BE2C (cell line): ENCODE results near the gene ATP2A1.

Source experiments
- DNase-seq: peaks from one replicate; pipeline ENCODE4 v3.0.0-alpha.2; 2020
- H3K27me3 ChIP-seq: fragments of 250-450 bp; sonication (Bioruptor Pico); 2 replicates; pipeline ENCODE4 v1.5.1; 2020; ENCODE audit warnings: mild to moderate bottlenecking
- H3K36me3 ChIP-seq: fragments of 250-450 bp; sonication (Bioruptor Pico); 2 replicates; pipeline ENCODE4 v1.5.1; 2020; ENCODE audit warnings: mild to moderate bottlenecking
- H3K4me1 ChIP-seq: fragments of 250-450 bp; sonication (Bioruptor Pico); 2 replicates; pipeline ENCODE4 v1.5.1; 2020
- H3K4me3 ChIP-seq: 2 replicates; pipeline ENCODE4 v1.5.1; 2011; ENCODE audit warnings: low read depth, low read length
- H3K9me3 ChIP-seq: fragments of 250-450 bp; sonication (Bioruptor Pico); 2 replicates; pipeline ENCODE4 v1.5.1; 2020
- TF ChIP-seq, protein P1 (sequence below): IDR thresholded peaks from 2 replicates; pipeline ENCODE4 v1.5.1; 2012; ENCODE audit warnings: mild to moderate bottlenecking, low read depth, low read length

The ATP2A1 gene

GRCh38 chr16:28900601-28901000 lies 22.3 kb downstream of the ATP2A1 start:
- Histone ChIP-seq H3K36me3 (no peaks in the 10 kb centered on the region; the same call in 1 of the 2 replicates), H3K4me1 (no peaks in the 10 kb centered on the region), H3K9me3 (no peaks in the 10 kb centered on the region), H3K27me3 (no peaks in the 10 kb centered on the region), H3K4me3 (no peak overlapping the region)
- TF ChIP-seq, protein P1, sequence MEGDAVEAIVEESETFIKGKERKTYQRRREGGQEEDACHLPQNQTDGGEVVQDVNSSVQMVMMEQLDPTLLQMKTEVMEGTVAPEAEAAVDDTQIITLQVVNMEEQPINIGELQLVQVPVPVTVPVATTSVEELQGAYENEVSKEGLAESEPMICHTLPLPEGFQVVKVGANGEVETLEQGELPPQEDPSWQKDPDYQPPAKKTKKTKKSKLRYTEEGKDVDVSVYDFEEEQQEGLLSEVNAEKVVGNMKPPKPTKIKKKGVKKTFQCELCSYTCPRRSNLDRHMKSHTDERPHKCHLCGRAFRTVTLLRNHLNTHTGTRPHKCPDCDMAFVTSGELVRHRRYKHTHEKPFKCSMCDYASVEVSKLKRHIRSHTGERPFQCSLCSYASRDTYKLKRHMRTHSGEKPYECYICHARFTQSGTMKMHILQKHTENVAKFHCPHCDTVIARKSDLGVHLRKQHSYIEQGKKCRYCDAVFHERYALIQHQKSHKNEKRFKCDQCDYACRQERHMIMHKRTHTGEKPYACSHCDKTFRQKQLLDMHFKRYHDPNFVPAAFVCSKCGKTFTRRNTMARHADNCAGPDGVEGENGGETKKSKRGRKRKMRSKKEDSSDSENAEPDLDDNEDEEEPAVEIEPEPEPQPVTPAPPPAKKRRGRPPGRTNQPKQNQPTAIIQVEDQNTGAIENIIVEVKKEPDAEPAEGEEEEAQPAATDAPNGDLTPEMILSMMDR: no peak
- no peak for DNase-seq

DNA sequence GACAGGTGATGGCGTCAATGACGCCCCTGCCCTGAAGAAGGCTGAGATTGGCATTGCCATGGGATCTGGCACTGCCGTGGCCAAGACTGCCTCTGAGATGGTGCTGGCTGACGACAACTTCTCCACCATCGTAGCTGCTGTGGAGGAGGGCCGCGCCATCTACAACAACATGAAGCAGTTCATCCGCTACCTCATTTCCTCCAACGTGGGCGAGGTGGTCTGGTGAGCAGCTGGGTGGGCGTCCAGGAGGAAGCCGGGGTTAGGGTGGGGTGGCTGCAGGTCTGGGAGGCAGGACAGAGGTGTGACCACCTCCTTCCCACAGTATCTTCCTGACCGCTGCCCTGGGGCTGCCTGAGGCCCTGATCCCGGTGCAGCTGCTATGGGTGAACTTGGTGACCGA lies 23.6 kb downstream of the ATP2A1 start:
- Histone ChIP-seq H3K27me3 (no peaks in the 10 kb centered on the region), H3K9me3 (no peaks in the 10 kb centered on the region), H3K36me3 (no peaks in the 10 kb centered on the region; the same call in 1 of the 2 replicates), H3K4me1 (no peaks in the 10 kb centered on the region), H3K4me3 (no peak overlapping the region)
- TF ChIP-seq, protein P1: no peak
- DNase-seq: no peak

GRCh38 chr16:28902909-28903308 lies 24.6 kb downstream of the ATP2A1 start:
- TF ChIP-seq, protein P1: no peak
- Histone ChIP-seq H3K4me1 (no peaks in the 10 kb centered on the region), H3K4me3 (no peak overlapping the region), H3K9me3 (no peaks in the 10 kb centered on the region), H3K27me3 (no peaks in the 10 kb centered on the region), H3K36me3 (no peaks in the 10 kb centered on the region; the same call in 1 of the 2 replicates)
- DNase-seq: no peak

DNA sequence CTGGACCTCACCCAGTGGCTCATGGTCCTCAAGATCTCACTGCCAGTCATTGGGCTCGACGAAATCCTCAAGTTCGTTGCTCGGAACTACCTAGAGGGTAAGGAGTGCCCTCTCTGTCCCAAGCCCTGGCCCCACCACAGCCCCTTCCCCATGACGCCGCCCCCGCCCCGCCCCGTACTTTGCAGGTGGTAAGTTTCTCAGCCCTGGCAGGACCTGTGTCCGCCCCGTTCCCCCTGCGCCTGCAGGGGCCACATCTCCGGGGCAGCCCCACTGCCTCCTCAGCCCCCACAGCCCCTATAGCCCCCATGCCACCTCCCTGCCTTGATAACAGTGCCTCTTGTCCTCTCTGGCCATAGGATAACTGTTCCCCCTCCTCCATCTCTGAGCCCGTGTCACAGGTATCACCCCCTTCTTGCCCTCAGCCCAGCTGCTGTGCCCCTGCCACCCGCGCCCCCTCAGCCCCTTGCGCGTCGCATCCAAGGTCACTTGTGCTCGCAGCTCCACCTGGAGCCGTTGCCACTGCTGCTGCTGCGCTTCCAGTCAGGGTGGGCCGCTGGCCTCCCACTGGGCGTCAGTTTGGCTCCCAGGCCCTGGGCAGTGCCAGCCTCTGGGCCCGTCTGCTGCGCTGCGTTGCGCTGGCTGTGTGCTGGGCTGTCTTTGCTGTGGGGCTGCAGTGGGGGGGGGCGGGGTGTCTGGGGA lies 25.2 kb downstream of the ATP2A1 start:
- Histone ChIP-seq H3K27me3 (no peaks in the 10 kb centered on the region), H3K36me3 (no peaks in the 10 kb centered on the region; the same call in 1 of the 2 replicates)

GRCh38 chr16:28904363-28904762 lies 26.1 kb downstream of the ATP2A1 start:
- TF ChIP-seq, protein P1: no peak
- no peaks in the 10 kb centered on the region for H3K9me3 ChIP-seq
- no peaks in the 10 kb centered on the region for H3K36me3 ChIP-seq
- no peak for DNase-seq
- H3K4me3 ChIP-seq: no peak overlapping the region
- no peaks in the 10 kb centered on the region for H3K27me3 ChIP-seq
- H3K4me1 ChIP-seq: no peaks in the 10 kb centered on the region

More for the DNA sequence above, 25.2 kb downstream of the ATP2A1 start:
- DNase-seq: no peak
- Histone ChIP-seq H3K4me1 (no peaks in the 10 kb centered on the region), H3K9me3 (no peaks in the 10 kb centered on the region), H3K4me3 (no peak overlapping the region)
- TF ChIP-seq, protein P1: no peak

- H3K9me3 ChIP-seq: no peaks in the 10 kb centered on the region
- H3K4me3 ChIP-seq: no peak overlapping the region
- no peaks in the 10 kb centered on the region for H3K36me3 ChIP-seq
- TF ChIP-seq, protein P1: no peak
- DNase-seq: no peak
- H3K27me3 ChIP-seq: no peaks in the 10 kb centered on the region
- no peaks in the 10 kb centered on the region for H3K4me1 ChIP-seq
Measured at GRCh38 chr16:28904828-28905227, 26.5 kb downstream of the ATP2A1 start.
